Vagina (tissue), 2 donors: ENCODE results near the gene CRADD. TPM values are rescaled to one million over a fixed set of nuclear protein-coding genes. Genes with fewer than 3 reads are reported as not detected.

Experiments used
- DNase-seq, 2 donors: peaks; one replicate each; pipeline ENCODE4 v3.0.0-alpha.2; 2017; ENCODE audit errors: extremely low spot score in 2 of 2
- H3K27ac ChIP-seq: fragments of 200-600 bp; sonication (generic); one replicate; pipeline ENCODE4 v1.5.1; 2019
- H3K27me3 ChIP-seq: fragments of 200-600 bp; sonication (generic); one replicate; pipeline ENCODE4 v1.5.1; 2019
- H3K36me3 ChIP-seq, 2 donors: fragments of 200-600 bp; sonication (generic); one replicate each; pipeline ENCODE4 v1.5.1; 2017 to 2019
- H3K4me1 ChIP-seq: fragments of 200-600 bp; sonication (generic); one replicate; pipeline ENCODE4 v1.5.1; 2019
- H3K4me3 ChIP-seq, 2 donors: fragments of 200-600 bp; sonication (generic); 1 replicate in 1 of 2; 2 replicates in 1 of 2; pipeline ENCODE4 v1.5.1; 2016 to 2019
- H3K9me3 ChIP-seq: fragments of 200-600 bp; sonication (generic); one replicate; pipeline ENCODE4 v1.5.1; 2019
- POLR2A ChIP-seq, 2 donors: fragments of 450-650 bp; IDR thresholded peaks; one replicate each; pipeline ENCODE4 v1.6.1; 2017; ENCODE audit warnings: antibody characterized with exemption in 2 of 2, mild to moderate bottlenecking in 2 of 2, moderate library complexity in 2 of 2
- POLR2AphosphoS5 ChIP-seq, 2 donors: sonication (generic); formaldehyde crosslinking; IDR thresholded peaks; one replicate each; pipeline ENCODE4 v1.9.0; 2017; ENCODE audit warnings: antibody characterized with exemption in 2 of 2, mild to moderate bottlenecking in 2 of 2, low read depth in 1 of 2; ENCODE audit not compliant: insufficient read depth in 1 of 2
- intact Hi-C: fragments of 100-400 bp; cut with DNase I; formaldehyde crosslinking; loops from one replicate; pipeline ENCODE4 v1.15.1; 2023
- total RNA-seq: library from RNA; depleted of rRNA; stranded (reverse); fragments of >200 nt; gene quantifications from one replicate; pipeline ENCODE4 v1.2.3, GENCODE V29; 2016
- TF ChIP-seq, protein P1 (sequence below), 3 experiments: fragments of 450-650 bp in 2 of 3; fragments of 200-600 bp in 1 of 3; sonication (generic) in 1 of 3; IDR thresholded peaks; one replicate each; pipeline ENCODE4 v1.5.1; 2017 to 2019; ENCODE audit warnings: antibody characterized with exemption in 3 of 3, mild to moderate bottlenecking in 2 of 3, moderate library complexity in 2 of 3

The CRADD gene
- total RNA-seq, 1 donor from 2014 or later: 40.8 TPM

DNA sequence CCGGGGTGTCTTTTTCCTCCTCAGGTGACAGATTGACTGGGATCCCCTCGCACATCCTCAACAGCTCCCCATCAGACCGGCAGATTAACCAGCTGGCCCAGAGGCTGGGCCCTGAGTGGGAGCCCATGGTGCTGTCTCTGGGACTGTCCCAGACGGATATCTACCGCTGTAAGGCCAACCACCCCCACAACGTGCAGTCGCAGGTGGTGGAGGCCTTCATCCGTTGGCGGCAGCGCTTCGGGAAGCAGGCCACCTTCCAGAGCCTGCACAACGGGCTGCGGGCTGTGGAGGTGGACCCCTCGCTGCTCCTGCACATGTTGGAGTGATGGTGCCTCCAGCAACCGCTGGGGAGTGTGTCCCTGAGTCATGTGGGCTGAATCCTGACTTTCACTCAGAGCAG, 172.8 kb downstream of the CRADD start:
- Histone ChIP-seq H3K27me3 (no peaks in the 10 kb centered on the region), H3K4me1 (no peaks in the 10 kb centered on the region), H3K27ac (no peak overlapping the region), H3K9me3 (no peaks in the 10 kb centered on the region), H3K4me3 (no peak overlapping the region), H3K36me3 (no peaks in the 10 kb centered on the region)
- intact Hi-C loops: no loop called here
- no peak for TF ChIP-seq POLR2AphosphoS5 (IDR thresholded peaks at IDR 0.05; ENCODE audit: insufficient read depth in 1 of 2, low read depth in 1 of 2)
- TF ChIP-seq, protein P1, sequence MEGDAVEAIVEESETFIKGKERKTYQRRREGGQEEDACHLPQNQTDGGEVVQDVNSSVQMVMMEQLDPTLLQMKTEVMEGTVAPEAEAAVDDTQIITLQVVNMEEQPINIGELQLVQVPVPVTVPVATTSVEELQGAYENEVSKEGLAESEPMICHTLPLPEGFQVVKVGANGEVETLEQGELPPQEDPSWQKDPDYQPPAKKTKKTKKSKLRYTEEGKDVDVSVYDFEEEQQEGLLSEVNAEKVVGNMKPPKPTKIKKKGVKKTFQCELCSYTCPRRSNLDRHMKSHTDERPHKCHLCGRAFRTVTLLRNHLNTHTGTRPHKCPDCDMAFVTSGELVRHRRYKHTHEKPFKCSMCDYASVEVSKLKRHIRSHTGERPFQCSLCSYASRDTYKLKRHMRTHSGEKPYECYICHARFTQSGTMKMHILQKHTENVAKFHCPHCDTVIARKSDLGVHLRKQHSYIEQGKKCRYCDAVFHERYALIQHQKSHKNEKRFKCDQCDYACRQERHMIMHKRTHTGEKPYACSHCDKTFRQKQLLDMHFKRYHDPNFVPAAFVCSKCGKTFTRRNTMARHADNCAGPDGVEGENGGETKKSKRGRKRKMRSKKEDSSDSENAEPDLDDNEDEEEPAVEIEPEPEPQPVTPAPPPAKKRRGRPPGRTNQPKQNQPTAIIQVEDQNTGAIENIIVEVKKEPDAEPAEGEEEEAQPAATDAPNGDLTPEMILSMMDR (IDR thresholded peaks at IDR 0.05): no peak
- TF ChIP-seq POLR2A (IDR thresholded peaks at IDR 0.05): no peak
- DNase-seq: no peak

DNA sequence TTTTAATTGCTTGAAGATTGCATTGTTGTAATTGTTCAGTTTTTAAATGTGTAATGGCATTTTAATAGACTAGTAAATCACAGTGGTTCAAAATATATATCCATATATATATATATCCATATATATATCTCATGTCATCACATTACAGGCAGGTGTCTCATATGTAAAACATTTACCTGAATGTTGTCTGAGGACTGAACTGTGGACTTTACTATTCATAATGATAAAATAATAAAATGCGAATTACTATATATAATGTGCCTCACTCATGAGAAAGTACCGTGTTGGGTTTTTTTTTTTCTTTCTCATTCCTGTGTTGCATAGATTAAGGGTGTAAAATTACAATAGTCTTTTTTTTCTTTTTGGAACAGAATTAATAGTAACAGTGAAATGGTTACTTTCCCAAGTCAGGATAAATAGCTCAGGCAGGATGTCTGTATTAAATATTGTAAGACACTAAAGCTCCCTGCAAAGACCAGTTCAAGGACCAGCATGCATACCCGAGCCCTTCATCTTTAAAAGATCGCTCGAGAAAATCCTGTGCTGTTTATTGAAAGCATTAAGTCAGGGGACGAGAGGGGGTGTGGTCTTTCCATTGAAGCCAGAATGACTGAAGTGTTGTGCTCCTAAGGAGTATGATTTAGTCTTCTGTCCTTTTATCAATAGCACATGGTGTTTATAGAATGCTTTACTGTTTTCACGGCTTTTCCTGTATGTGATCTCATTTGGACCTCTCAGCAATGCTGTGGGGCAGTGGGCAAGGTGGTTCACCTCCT, 173.5 kb downstream of the CRADD start:
- Histone ChIP-seq H3K4me3 (no peak overlapping the region), H3K9me3 (no peaks in the 10 kb centered on the region), H3K27me3 (no peaks in the 10 kb centered on the region), H3K36me3 (no peaks in the 10 kb centered on the region), H3K4me1 (no peaks in the 10 kb centered on the region), H3K27ac (no peak overlapping the region)
- TF ChIP-seq POLR2AphosphoS5 (IDR thresholded peaks at IDR 0.05; ENCODE audit: insufficient read depth in 1 of 2, low read depth in 1 of 2): no peak
- TF ChIP-seq, protein P1 (IDR thresholded peaks at IDR 0.05): no peak
- TF ChIP-seq POLR2A (IDR thresholded peaks at IDR 0.05): no peak
- no peak for DNase-seq
- intact Hi-C loops: no loop called here

GRCh38 chr12:93851257-93851671, 174.1 kb downstream of the CRADD start:
- no peaks in the 10 kb centered on the region for H3K4me1 ChIP-seq
- TF ChIP-seq POLR2AphosphoS5 (IDR thresholded peaks at IDR 0.05; ENCODE audit: insufficient read depth in 1 of 2, low read depth in 1 of 2): no peak
- TF ChIP-seq, protein P1 (IDR thresholded peaks at IDR 0.05): no peak
- no peak for TF ChIP-seq POLR2A (IDR thresholded peaks at IDR 0.05)
- intact Hi-C loops: no loop called here

GRCh38 chr12:93852173-93852591, 175.0 kb downstream of the CRADD start:
- Histone ChIP-seq H3K36me3 (no peaks in the 10 kb centered on the region), H3K4me3 (no peak overlapping the region), H3K27me3 (no peaks in the 10 kb centered on the region), H3K9me3 (no peaks in the 10 kb centered on the region), H3K4me1 (peaks cover 1% of the 10 kb centered on the region), H3K27ac (no peak overlapping the region)
- intact Hi-C loops: no loop called here
- no peak for DNase-seq
- TF ChIP-seq POLR2A (IDR thresholded peaks at IDR 0.05): no peak
- TF ChIP-seq POLR2AphosphoS5 (IDR thresholded peaks at IDR 0.05; ENCODE audit: insufficient read depth in 1 of 2, low read depth in 1 of 2): no peak

More at GRCh38 chr12:93851257-93851671, 174.1 kb downstream of the CRADD start:
- Histone ChIP-seq H3K27me3 (no peaks in the 10 kb centered on the region), H3K4me3 (no peak overlapping the region), H3K36me3 (no peaks in the 10 kb centered on the region), H3K9me3 (no peaks in the 10 kb centered on the region), H3K27ac (no peak overlapping the region)
- no peak for DNase-seq

- H3K4me1 ChIP-seq: peaks cover 5% of the 10 kb centered on the region
- H3K9me3 ChIP-seq: no peaks in the 10 kb centered on the region
- H3K4me3 ChIP-seq: no peak overlapping the region
- H3K27ac ChIP-seq: no peak overlapping the region
- no peak for TF ChIP-seq POLR2A (IDR thresholded peaks at IDR 0.05)
- TF ChIP-seq, protein P1 (IDR thresholded peaks at IDR 0.05): no peak
- no peak for TF ChIP-seq POLR2AphosphoS5 (IDR thresholded peaks at IDR 0.05; ENCODE audit: insufficient read depth in 1 of 2, low read depth in 1 of 2)
- H3K27me3 ChIP-seq: no peaks in the 10 kb centered on the region
- DNase-seq: no peak
- H3K36me3 ChIP-seq: no peaks in the 10 kb centered on the region
- intact Hi-C loops: no loop called here
Measured at GRCh38 chr12:93853698-93854478, 176.7 kb downstream of the CRADD start.
